Retinal pigment epithelial cell (primary cell): Measurements from ENCODE around the gene NMT2.
"Not testable (repeated sequence)": the region's sequence is repeated elsewhere in the genome, so short reads cannot be mapped to it uniquely, and the experiment has no call there.

Experiments
- DNase-seq: peaks from one replicate; pipeline ENCODE4 v3.0.0-alpha.2; 2010; ENCODE audit warnings: low read depth
- H3K4me3 ChIP-seq: 2 replicates; pipeline ENCODE4 v1.5.1; 2011; ENCODE audit warnings: mild to moderate bottlenecking, low read length, control low read depth, moderate library complexity
- CTCF ChIP-seq: conservative IDR thresholded peaks from 2 replicates; pipeline ENCODE4 v1.5.1; 2011; ENCODE audit warnings: low read depth, low read length, control low read depth, inconsistent platforms

Gene NMT2

GRCh38 chr10:15208221-15208620 lies 39.7 kb upstream of the NMT2 start:
- DNase-seq: no peak
- H3K4me3 ChIP-seq: no peak overlapping the region
- TF ChIP-seq CTCF: no peak

GRCh38 chr10:15207410-15207809 lies 38.9 kb upstream of the NMT2 start:
- not testable (repeated sequence) for H3K4me3 ChIP-seq

GRCh38 chr10:15202639-15203038 lies 34.1 kb upstream of the NMT2 start:
- no peak for DNase-seq
- TF ChIP-seq CTCF: no peak
- H3K4me3 ChIP-seq: no peak overlapping the region

More at GRCh38 chr10:15207410-15207809, 38.9 kb upstream of the NMT2 start:
- not testable (repeated sequence) for DNase-seq

- not testable (repeated sequence) for H3K4me3 ChIP-seq
- DNase-seq: peak; percentile 43
Observed at GRCh38 chr10:15202301-15202621, 33.8 kb upstream of the NMT2 start.

- no peak overlapping the region for H3K4me3 ChIP-seq
- DNase-seq: no peak
- no peak for TF ChIP-seq CTCF
Observed at GRCh38 chr10:15201589-15202300, 33.3 kb upstream of the NMT2 start.

GRCh38 chr10:15200626-15201025 lies 32.1 kb upstream of the NMT2 start:
- TF ChIP-seq CTCF: no peak
- DNase-seq: peak; percentile 55
- no peak overlapping the region for H3K4me3 ChIP-seq

- no peak for TF ChIP-seq CTCF
- DNase-seq: no peak
- H3K4me3 ChIP-seq: no peak overlapping the region
Observed at GRCh38 chr10:15197911-15198310, 29.4 kb upstream of the NMT2 start.

- no peak for DNase-seq
- TF ChIP-seq CTCF: no peak
Observed at GRCh38 chr10:15197276-15197675, 28.8 kb upstream of the NMT2 start.

More at GRCh38 chr10:15197276-15197675, 28.8 kb upstream of the NMT2 start:
- no peak overlapping the region for H3K4me3 ChIP-seq
